ENCODE measurements around the gene PSD4. TPM values are rescaled to one million over a fixed set of nuclear protein-coding genes. Genes with fewer than 3 reads are reported as not detected.

Gene PSD4
- total RNA-seq, 1 donor from 2014 or later = 0.26 TPM

- DNase-seq (ENCODE audit: low read depth, low spot score) = no peak
Measured at GRCh38 chr2:113236367-113237159, 62.8 kb downstream of the PSD4 start.

- no peak for DNase-seq (ENCODE audit: low read depth, low spot score)
Measured at GRCh38 chr2:113237604-113238160, 63.9 kb downstream of the PSD4 start.

- DNase-seq (ENCODE audit: low read depth, low spot score) = no peak
Measured at GRCh38 chr2:113238871-113239839, 65.4 kb downstream of the PSD4 start.

- peak; percentile 70 for DNase-seq (ENCODE audit: low read depth, low spot score)
Measured at GRCh38 chr2:113240150-113240914, 66.6 kb downstream of the PSD4 start.

GRCh38 chr2:113240915-113241911, 67.4 kb downstream of the PSD4 start:
- peak; percentile 81 for DNase-seq (ENCODE audit: low read depth, low spot score)

GRCh38 chr2:113242327-113242726, 68.6 kb downstream of the PSD4 start:
- no peak for DNase-seq (ENCODE audit: low read depth, low spot score)

GRCh38 chr2:113245276-113245711, 71.5 kb downstream of the PSD4 start:
- DNase-seq (ENCODE audit: low read depth, low spot score) = no peak

GRCh38 chr2:113246606-113247005, 72.8 kb downstream of the PSD4 start:
- no peak for DNase-seq (ENCODE audit: low read depth, low spot score)

GRCh38 chr2:113248997-113249770, 75.4 kb downstream of the PSD4 start:
- peak; percentile 27 for DNase-seq (ENCODE audit: low read depth, low spot score)

GRCh38 chr2:113251118-113251517, 77.3 kb downstream of the PSD4 start:
- no peak for DNase-seq (ENCODE audit: low read depth, low spot score)

- DNase-seq (ENCODE audit: low read depth, low spot score) = no peak
Measured at GRCh38 chr2:113252047-113252590, 78.3 kb downstream of the PSD4 start.

- no peak for DNase-seq (ENCODE audit: low read depth, low spot score)
Measured at GRCh38 chr2:113253453-113253852, 79.7 kb downstream of the PSD4 start.

- DNase-seq (ENCODE audit: low read depth, low spot score) = no peak
Measured at GRCh38 chr2:113255140-113256070, 81.6 kb downstream of the PSD4 start.

- DNase-seq (ENCODE audit: low read depth, low spot score) = no peak
Measured at GRCh38 chr2:113257516-113258264, 83.9 kb downstream of the PSD4 start.

GRCh38 chr2:113258471-113259147, 84.8 kb downstream of the PSD4 start:
- no peak for DNase-seq (ENCODE audit: low read depth, low spot score)
